ENCODE data around the gene GREB1L.

The GREB1L gene

DNA sequence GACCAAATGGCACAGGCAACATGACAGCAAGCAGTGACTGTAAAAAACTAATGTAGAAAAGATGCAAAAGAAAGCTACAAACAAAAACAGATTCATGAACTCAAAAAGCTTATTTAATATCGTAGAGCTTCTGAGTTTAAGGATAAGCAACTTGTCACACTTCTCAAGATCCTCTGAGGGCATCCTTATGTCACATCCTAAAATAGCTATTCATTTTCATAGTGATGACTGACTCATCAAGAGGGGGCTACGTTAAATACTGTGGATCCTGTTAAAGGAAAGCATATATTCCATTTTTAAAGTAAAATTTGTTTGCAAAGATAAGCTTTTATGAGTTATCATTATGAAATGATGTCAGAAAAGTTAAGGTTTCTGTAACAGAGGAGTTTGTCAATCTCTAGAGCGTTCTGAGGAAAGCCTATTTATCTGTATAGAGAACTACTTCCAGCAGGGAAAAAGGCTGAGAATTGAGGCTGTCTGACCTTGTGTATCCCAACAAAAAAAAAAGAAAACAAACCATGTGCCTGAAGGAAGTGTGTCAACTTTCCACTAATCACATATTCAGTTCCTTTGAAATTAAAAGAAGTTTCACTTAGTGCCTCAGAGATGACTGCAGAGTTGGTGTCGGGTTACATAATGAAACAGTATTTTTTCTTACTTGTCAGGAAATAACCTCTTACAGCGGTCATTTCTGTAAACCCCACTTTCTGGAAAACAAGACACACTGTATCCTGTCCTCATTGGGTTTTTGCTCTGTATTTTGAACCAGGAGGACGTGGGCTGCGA lies 243.0 kb downstream of the GREB1L start:
- DNase-seq (ENCODE audit: low read depth in 2 of 2) = no peak

DNA sequence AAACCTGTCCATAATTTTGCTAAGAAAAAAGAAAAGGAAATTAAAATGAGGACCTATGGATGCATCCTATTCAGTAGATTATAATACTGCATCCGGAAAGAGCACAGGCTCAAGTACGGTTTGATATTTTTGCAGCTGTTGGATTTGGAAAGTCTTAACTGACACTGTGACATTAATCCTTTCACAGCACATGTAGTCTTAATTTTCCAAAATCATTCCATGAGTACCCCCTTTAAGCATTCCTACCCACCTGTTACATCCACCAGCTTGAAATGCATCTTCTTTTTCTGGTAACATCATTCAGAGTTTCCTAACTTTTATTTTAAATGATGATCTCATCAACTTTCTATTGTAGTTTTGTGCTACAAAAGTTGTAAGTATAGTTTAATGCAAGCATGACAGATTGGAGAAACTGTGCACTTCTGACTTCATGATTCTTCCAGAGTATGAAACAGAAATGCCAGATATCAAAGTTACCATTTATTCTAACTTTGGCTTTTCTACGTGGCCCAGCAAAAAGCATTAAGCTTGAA lies 244.9 kb downstream of the GREB1L start:
- no peak for DNase-seq (ENCODE audit: low read depth in 2 of 2)

DNA sequence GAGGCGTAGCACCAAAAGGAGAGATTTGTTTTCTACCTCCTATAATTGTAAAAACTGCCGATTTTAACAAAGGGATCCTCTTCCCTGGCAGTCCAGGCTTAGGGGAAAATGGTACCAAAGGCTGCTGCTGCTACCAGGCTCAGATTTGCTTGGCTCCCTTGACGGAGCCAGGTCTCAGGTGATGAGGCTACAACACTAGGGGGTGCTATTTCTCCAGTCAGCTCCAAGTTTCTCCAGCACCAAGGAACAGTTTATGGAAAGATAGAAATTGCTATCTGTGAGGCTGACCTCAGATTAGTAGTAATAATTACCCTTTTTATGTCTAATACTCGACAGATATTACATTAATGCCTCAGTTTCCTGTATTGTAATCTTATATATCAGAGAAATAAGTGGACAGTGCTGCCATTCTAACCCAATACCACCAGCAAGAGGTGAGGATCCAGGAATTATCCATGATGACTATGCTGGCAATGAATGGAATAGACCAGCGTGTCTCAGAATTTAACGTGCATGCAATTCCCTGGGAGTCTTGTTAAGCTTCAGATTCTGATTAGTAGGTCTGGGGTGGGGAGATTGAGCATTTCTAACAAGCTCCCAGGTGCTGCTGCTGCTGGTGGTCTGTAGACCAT lies 247.2 kb downstream of the GREB1L start:
- peak; percentile 2 to 15 for DNase-seq (ENCODE audit: low read depth in 2 of 2)

- DNase-seq (ENCODE audit: low read depth in 2 of 2) = no peak
Observed at GRCh38 chr18:21489919-21490495, 248.0 kb downstream of the GREB1L start.

- DNase-seq (ENCODE audit: low read depth in 2 of 2) = no peak
Observed at GRCh38 chr18:21490748-21491147, 248.7 kb downstream of the GREB1L start.

DNA sequence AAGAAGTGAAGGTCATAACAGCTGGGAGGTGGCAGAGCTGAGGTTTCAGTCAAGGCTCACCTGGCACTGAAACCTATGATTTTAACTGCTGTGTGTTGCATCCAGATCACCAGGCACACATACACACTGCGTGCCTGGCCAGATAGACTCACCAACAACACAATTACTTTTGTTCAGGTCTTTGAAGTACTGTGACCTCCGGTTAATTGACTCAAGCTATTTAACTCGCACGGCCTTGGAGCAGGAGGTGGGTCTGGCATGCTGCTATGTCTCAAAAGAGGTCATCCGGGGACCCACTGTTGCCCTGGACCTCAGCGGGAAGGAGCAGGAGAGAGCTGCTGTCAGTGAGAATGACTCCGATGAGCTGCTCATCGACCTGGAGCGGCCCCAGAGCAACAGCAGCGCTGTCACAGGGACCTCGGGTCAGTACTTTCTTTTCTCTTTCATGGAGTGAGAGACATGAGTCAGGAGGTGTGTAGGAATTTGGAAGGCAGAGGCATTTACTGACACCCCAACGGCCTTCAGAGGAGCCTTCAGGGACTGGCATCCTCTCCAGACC lies 254.3 kb downstream of the GREB1L start:
- no peak for DNase-seq (ENCODE audit: low read depth in 2 of 2)

- DNase-seq (ENCODE audit: low read depth in 2 of 2) = no peak
Observed at GRCh38 chr18:21499997-21500396, 258.0 kb downstream of the GREB1L start.

GRCh38 chr18:21502661-21503060 lies 260.6 kb downstream of the GREB1L start:
- DNase-seq (ENCODE audit: low read depth in 2 of 2) = no peak

- no peak for DNase-seq (ENCODE audit: low read depth in 2 of 2)
Observed at GRCh38 chr18:21507913-21508701, 266.1 kb downstream of the GREB1L start.

DNA sequence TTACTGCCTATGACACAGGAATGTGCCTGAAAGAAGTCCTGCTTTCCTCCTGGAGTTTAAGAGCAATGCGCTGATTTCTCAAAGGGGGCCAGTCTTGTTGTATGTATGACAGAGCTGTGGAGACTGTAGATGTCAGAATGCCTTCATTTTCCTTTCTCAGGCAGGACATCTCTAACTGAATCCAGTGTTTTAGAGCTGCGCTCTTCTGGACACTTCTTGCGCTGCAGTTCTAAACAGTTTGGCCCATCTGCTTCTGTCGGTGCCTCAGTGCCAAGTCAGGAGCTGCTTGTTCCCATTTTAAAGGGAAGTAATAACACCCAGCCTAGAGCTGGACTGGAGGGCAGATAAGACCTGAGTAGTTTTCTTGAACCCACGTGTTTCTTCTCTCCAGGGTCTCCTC lies 267.0 kb downstream of the GREB1L start:
- no peak for DNase-seq (ENCODE audit: low read depth in 2 of 2)

GRCh38 chr18:21513292-21513691 lies 271.3 kb downstream of the GREB1L start:
- no peak for DNase-seq (ENCODE audit: low read depth in 2 of 2)

GRCh38 chr18:21513741-21514140 lies 271.7 kb downstream of the GREB1L start:
- no peak for DNase-seq (ENCODE audit: low read depth in 2 of 2)

DNA sequence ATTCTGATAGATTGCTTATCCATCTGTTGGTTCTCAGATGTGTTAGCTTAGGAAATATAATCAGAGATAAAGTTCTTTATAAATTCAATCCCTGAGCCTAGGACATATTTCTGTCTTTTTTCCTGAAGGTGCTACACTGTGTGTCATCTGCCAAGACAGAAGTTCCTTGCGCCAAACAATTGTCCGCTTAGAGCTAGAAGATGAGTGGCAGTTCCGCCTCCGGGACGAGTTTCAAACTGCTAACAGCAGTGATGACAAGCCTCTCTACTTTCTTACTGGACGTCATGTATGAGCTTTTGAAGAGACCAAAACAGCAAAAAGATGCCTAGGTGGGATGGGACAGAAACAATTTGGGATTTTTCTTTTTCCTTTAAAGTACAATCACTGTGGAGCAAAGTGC lies 280.5 kb downstream of the GREB1L start:
- no peak for DNase-seq (ENCODE audit: low read depth in 2 of 2)

- no peak for DNase-seq (ENCODE audit: low read depth in 2 of 2)
Observed at GRCh38 chr18:21525916-21526315, 283.9 kb downstream of the GREB1L start.

DNA sequence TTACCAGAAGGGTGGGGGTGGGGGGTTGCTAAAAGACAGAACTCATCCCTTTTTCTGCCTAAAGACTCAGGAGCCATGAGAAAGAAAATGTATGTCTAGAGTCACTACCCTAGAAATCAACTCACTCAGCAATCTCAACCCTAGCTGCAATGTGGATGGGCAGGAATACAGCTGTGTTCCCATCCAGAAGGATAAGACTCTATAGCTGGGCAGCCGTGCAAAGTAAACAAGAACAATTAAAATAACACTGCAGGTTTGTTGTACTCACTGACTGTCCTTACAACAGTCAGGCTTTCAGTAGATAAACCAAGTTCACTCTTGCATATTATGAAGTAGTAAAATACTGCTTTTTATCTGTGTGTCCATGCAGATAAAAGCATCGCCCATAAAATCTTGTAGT lies 284.4 kb downstream of the GREB1L start:
- DNase-seq (ENCODE audit: low read depth in 2 of 2) = no peak

DNA sequence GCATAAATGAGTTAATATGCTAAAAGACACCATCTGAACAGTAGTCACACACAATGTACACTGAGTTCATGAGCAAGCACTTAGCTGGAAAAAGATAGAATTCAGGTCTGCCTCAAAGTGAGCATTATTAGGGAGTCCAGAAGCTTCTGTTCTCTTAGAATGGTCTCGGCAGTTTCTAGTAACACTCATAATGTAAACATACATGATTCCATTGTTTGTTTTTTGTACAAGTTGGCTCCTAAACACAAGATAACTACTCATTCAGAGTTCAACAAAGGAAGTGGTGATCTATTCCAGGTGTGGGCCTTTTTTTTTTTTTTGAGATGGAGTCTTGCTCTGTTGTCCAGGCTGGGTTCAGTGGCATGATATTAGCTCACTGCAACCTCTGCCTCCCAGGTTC lies 292.3 kb downstream of the GREB1L start:
- DNase-seq (ENCODE audit: low read depth in 2 of 2) = no peak

GRCh38 chr18:21538230-21538629 lies 296.2 kb downstream of the GREB1L start:
- no peak for DNase-seq (ENCODE audit: low read depth in 2 of 2)

DNA sequence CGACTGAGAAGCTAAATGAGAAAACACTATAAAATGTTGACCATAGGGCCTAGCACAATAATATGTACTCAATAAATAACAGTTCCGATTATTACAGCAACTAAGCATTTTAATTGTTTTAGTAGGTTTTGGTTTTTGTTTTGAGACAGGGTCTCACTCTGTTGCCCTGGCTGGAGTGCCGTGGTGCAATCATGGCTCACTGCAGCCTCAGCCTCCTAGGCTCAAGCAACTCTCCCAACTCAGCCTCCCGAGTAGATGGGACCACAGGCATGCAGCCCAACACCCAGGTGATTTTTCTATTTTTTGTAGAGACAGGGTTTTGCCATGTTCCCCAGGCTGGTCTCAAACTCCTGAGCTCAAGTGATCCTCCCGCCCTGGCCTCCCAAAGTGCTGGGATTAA lies 304.4 kb downstream of the GREB1L start:
- no peak for DNase-seq (ENCODE audit: low read depth in 2 of 2)

- DNase-seq (ENCODE audit: low read depth in 2 of 2) = no peak
Observed at GRCh38 chr18:21548647-21549046, 306.6 kb downstream of the GREB1L start.

- no peak for DNase-seq (ENCODE audit: low read depth in 2 of 2)
Observed at GRCh38 chr18:21550510-21550970, 308.5 kb downstream of the GREB1L start.

- DNase-seq (ENCODE audit: low read depth in 2 of 2) = no peak
Observed at GRCh38 chr18:21557607-21558253, 315.7 kb downstream of the GREB1L start.

Data from activated CD4-positive, alpha-beta T cell treated with anti-CD3 and anti-CD28 coated beads for 24 hours (primary cell).